HepG2 (cell line): ENCODE data around the gene ABI3BP. TPM values are rescaled to one million over a fixed set of nuclear protein-coding genes. Genes with fewer than 3 reads are reported as not detected.
A peak's percentile ranks its signal among the peaks of the same experiment; 100 is the strongest.

Experiments
- ATF7-NPFF ChIP-seq: sonication (generic); formaldehyde crosslinking; IDR thresholded peaks from 2 replicates; pipeline ENCODE4 v1.8.1; 2023; ENCODE audit warnings: mild to moderate bottlenecking, low read depth, missing genetic modification reagents, moderate library complexity
- CSRNP1 ChIP-seq: sonication (generic); formaldehyde crosslinking; IDR thresholded peaks from 2 replicates; pipeline ENCODE4 v1.8.1; 2023; ENCODE audit warnings: mild to moderate bottlenecking, missing genetic modification reagents
- FOXO1 ChIP-seq: sonication (generic); formaldehyde crosslinking; IDR thresholded peaks from 2 replicates; pipeline ENCODE4 v1.4.0; 2020; ENCODE audit warnings: missing genetic modification reagents
- HES4 ChIP-seq: sonication (generic); formaldehyde crosslinking; IDR thresholded peaks from 2 replicates; pipeline ENCODE4 v1.9.0; 2021; ENCODE audit warnings: mild to moderate bottlenecking, missing genetic modification reagents, borderline replicate concordance
- KLF6 ChIP-seq: IDR thresholded peaks from 2 replicates; pipeline ENCODE4 v1.8.0; 2016; ENCODE audit warnings: missing biosample characterization, missing genetic modification reagents
- PRPF4 ChIP-seq: fragments of 200-400 bp; formaldehyde crosslinking; IDR thresholded peaks from 2 replicates; pipeline ENCODE4 v1.6.1; 2016; ENCODE audit warnings: low read length, low read depth; ENCODE audit not compliant: poor library complexity, severe bottlenecking
- RAD21 ChIP-seq: fragments of 450-650 bp; formaldehyde crosslinking; IDR thresholded peaks from 2 replicates; pipeline ENCODE4 v1.5.0; 2020; ENCODE audit warnings: mild to moderate bottlenecking
- SP5 ChIP-seq: IDR thresholded peaks from 2 replicates; pipeline ENCODE4 v1.6.1; 2016; ENCODE audit warnings: low read depth, borderline replicate concordance
- THRA ChIP-seq: sonication (generic); formaldehyde crosslinking; IDR thresholded peaks from 2 replicates; pipeline ENCODE4 v1.4.0; 2020; ENCODE audit warnings: missing genetic modification reagents, borderline replicate concordance
- ZBTB1 ChIP-seq: sonication (generic); formaldehyde crosslinking; IDR thresholded peaks from 2 replicates; pipeline ENCODE4 v1.4.0; 2020; ENCODE audit warnings: missing genetic modification reagents, borderline replicate concordance
- ZBTB21 ChIP-seq: sonication (generic); formaldehyde crosslinking; IDR thresholded peaks from 2 replicates; pipeline ENCODE4 v1.4.0; 2020; ENCODE audit warnings: missing genetic modification reagents
- ZBTB46 ChIP-seq: sonication (generic); formaldehyde crosslinking; IDR thresholded peaks from 2 replicates; pipeline ENCODE4 v1.4.0; 2020; ENCODE audit warnings: mild to moderate bottlenecking, missing genetic modification reagents, borderline replicate concordance
- ZNF331 ChIP-seq: sonication (generic); formaldehyde crosslinking; IDR thresholded peaks from 2 replicates; pipeline ENCODE4 v1.4.0; 2020; ENCODE audit warnings: missing genetic modification reagents
- ZNF687 ChIP-seq: sonication (generic); formaldehyde crosslinking; IDR thresholded peaks from 2 replicates; pipeline ENCODE4 v1.5.1; 2020; ENCODE audit warnings: mild to moderate bottlenecking, missing genetic modification reagents, moderate library complexity
- polyA plus RNA-seq, 8 experiments: library from polyadenylated mRNA; depleted of rRNA in 3 of 8; stranded (reverse) in 7 of 8; unstranded in 1 of 8; fragments of >200 nt; fragmentation: Illumina TruSeq in 4 of 8; extraction: Trizol in 4 of 8; gene quantifications; 2 replicates each; pipeline versions ENCODE4 v1.2.1 to v1.2.3, GENCODE V29; 2011 to 2016; ENCODE audit warnings: low read depth in 4 of 8, missing spikeins in 1 of 8, mixed read lengths in 1 of 8; ENCODE audit not compliant: insufficient read depth in 1 of 8
- total RNA-seq, 5 experiments: library from RNA; depleted of rRNA; stranded (reverse); fragments of >200 nt; fragmentation: Illumina TruSeq; extraction: Trizol; gene quantifications; 2 replicates each; pipeline ENCODE4 v1.2.3, GENCODE V29; 2016; ENCODE audit warnings: low read depth in 1 of 5

ABI3BP gene
- total and polyA plus RNA-seq, 2 of the 13 experiments (the other 11 are each of a cell fraction or from before 2014, with no cell fraction given) = not detected

- no peak for TF ChIP-seq HES4
- no peak for TF ChIP-seq PRPF4
- TF ChIP-seq FOXO1 (CRISPR knock-in tag) = peak; percentile 41; the same call in 1 of the 2 replicates
- TF ChIP-seq RAD21 (CRISPR knock-in tag) = 0 out of 2 replicates have a peak, but pooled peaks have one; percentile 10
- no peak for TF ChIP-seq ZBTB1 (CRISPR knock-in tag)
- TF ChIP-seq ATF7-NPFF (CRISPR knock-in tag) = peak; percentile 90
- peak; percentile 64; the same call in 1 of the 2 replicates for TF ChIP-seq KLF6
- TF ChIP-seq THRA (CRISPR knock-in tag) = peak; percentile 19; the same call in 1 of the 2 replicates
- TF ChIP-seq ZBTB46 (CRISPR knock-in tag) = no peak
- TF ChIP-seq ZBTB21 (CRISPR knock-in tag) = 0 out of 2 replicates have a peak, but pooled peaks have one; percentile 31
- 0 out of 2 replicates have a peak, but pooled peaks have one; percentile 67 for TF ChIP-seq ZNF331 (CRISPR knock-in tag)
- 0 out of 2 replicates have a peak, but pooled peaks have one; percentile 69 for TF ChIP-seq CSRNP1 (CRISPR knock-in tag)
- TF ChIP-seq SP5 (CRISPR knock-in tag) = no peak; the same call in 1 of the 2 replicates
- peak; percentile 96 for TF ChIP-seq ZNF687 (CRISPR knock-in tag)
Observed at GRCh38 chr3:100708989-100709841, 284.0 kb downstream of the ABI3BP start, which contains the start of gene TFG (continued).
